A549 (cell line): ENCODE measurements around the gene TRIM59.

ENCODE experiments used
- CHD4 ChIP-seq: fragments of 200-600 bp; sonication (generic); IDR thresholded peaks from 2 replicates; pipeline ENCODE4 v1.6.1; 2016; ENCODE audit warnings: antibody characterized with exemption, mild to moderate bottlenecking, borderline replicate concordance
- CTCF ChIP-seq: fragments of >200 bp; sonication (Bioruptor Twin); formaldehyde crosslinking; IDR thresholded peaks from 3 replicates; pipeline ENCODE4 v1.5.1; 2016
- EP300 ChIP-seq, 2 experiments: fragments of >200 bp; sonication (Bioruptor Twin); formaldehyde crosslinking; IDR thresholded peaks; 2 replicates in 1 of 2; 3 replicates in 1 of 2; pipeline ENCODE4 v1.6.1; 2016 to 2017
- POLR2A ChIP-seq: IDR thresholded peaks from 2 replicates; pipeline ENCODE4 v1.6.1; 2012; ENCODE audit warnings: mild to moderate bottlenecking, low read length
- RAD21 ChIP-seq, 2 experiments: fragments of >200 bp in 1 of 2; sonication (Bioruptor Twin) in 1 of 2; formaldehyde crosslinking in 1 of 2; IDR thresholded peaks in 1 of 2; conservative IDR thresholded peaks in 1 of 2; 2 replicates in 1 of 2; 3 replicates in 1 of 2; pipeline ENCODE4 v1.6.1; 2012 to 2018; ENCODE audit warnings: inconsistent platforms in 1 of 2
- RARB ChIP-seq: fragments of 250-450 bp; sonication (Bioruptor Pico); IDR thresholded peaks from 2 replicates; pipeline ENCODE4 v1.8.0; 2021; ENCODE audit warnings: mild to moderate bottlenecking, moderate library complexity
- RCOR1 ChIP-seq: fragments of 150-350 bp; IDR thresholded peaks from 2 replicates; pipeline ENCODE4 v1.6.1; 2014; ENCODE audit warnings: antibody characterized with exemption, low read length, low read depth
- REST ChIP-seq: fragments of 200-600 bp; sonication (generic); IDR thresholded peaks from 2 replicates; pipeline ENCODE4 v1.6.1; 2016; ENCODE audit warnings: antibody characterized with exemption, mild to moderate bottlenecking, moderate library complexity
- ZNF302 ChIP-seq: fragments of 250-450 bp; sonication (Bioruptor Pico); IDR thresholded peaks from 2 replicates; pipeline ENCODE4 v1.9.0; 2021; ENCODE audit warnings: inconsistent platforms, mild to moderate bottlenecking, moderate library complexity
- TF ChIP-seq, protein P1 (sequence below): IDR thresholded peaks from 2 replicates; pipeline ENCODE4 v1.6.1; 2012
- TF ChIP-seq, protein P2 (sequence below): fragments of 450-650 bp; IDR thresholded peaks from 2 replicates; pipeline ENCODE4 v1.6.1; 2014; ENCODE audit warnings: antibody characterized with exemption

- TF ChIP-seq, protein P1, sequence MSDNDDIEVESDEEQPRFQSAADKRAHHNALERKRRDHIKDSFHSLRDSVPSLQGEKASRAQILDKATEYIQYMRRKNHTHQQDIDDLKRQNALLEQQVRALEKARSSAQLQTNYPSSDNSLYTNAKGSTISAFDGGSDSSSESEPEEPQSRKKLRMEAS: no peak
- no peak for TF ChIP-seq CTCF
- no peak for TF ChIP-seq POLR2A
- TF ChIP-seq ZNF302 (CRISPR knock-in tag): no peak
- TF ChIP-seq, protein P2, sequence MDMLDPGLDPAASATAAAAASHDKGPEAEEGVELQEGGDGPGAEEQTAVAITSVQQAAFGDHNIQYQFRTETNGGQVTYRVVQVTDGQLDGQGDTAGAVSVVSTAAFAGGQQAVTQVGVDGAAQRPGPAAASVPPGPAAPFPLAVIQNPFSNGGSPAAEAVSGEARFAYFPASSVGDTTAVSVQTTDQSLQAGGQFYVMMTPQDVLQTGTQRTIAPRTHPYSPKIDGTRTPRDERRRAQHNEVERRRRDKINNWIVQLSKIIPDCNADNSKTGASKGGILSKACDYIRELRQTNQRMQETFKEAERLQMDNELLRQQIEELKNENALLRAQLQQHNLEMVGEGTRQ: no peak
- TF ChIP-seq RAD21 (conservative IDR thresholded peaks at IDR 0.05 in 1 of 2, IDR thresholded peaks at IDR 0.05 in 1 of 2): no peak
- no peak for TF ChIP-seq RCOR1
- TF ChIP-seq CHD4: no peak
- TF ChIP-seq EP300 (IDR thresholded peaks at IDR 0.05): no peak
- no peak for TF ChIP-seq RARB
- TF ChIP-seq REST: no peak
These were observed 2.0 kb upstream of the TRIM59 start for GRCh38 chr3:160451602-160452001.
